Brain microvascular endothelial cell (primary cell): ENCODE results near the gene MARK3.

ENCODE experiments used
- DNase-seq: peaks from one replicate; pipeline ENCODE4 v3.0.0-alpha.2; 2020
- H3K27ac ChIP-seq: fragments of 250-450 bp; sonication (Bioruptor Pico); 2 replicates; pipeline ENCODE4 v1.5.1; 2020; ENCODE audit warnings: mild to moderate bottlenecking, moderate library complexity
- H3K27me3 ChIP-seq: fragments of 250-450 bp; sonication (Bioruptor Pico); replicated peaks from 2 replicates; pipeline ENCODE4 v1.5.1; 2020; ENCODE audit warnings: mild to moderate bottlenecking
- H3K36me3 ChIP-seq: fragments of 250-450 bp; sonication (Bioruptor Pico); replicated peaks from 2 replicates; pipeline ENCODE4 v1.5.1; 2020; ENCODE audit warnings: mild to moderate bottlenecking
- H3K4me3 ChIP-seq: 2 replicates; pipeline ENCODE4 v1.5.1; 2011; ENCODE audit warnings: low read depth, mild to moderate bottlenecking, control low read depth, low read length, moderate library complexity
- CTCF ChIP-seq: IDR thresholded peaks from 2 replicates; pipeline ENCODE4 v1.5.1; 2011; ENCODE audit warnings: low read depth, mild to moderate bottlenecking, moderate library complexity, low read length, control low read depth, inconsistent platforms; ENCODE audit errors: missing control alignments
- in situ Hi-C: cut with HindIII; loops from 2 replicates; pipeline ENCODE4 v1.10.0; 2017; ENCODE audit warnings: low sequenced_read_pairs, low pct_ligation_motif_present

The MARK3 gene

DNA sequence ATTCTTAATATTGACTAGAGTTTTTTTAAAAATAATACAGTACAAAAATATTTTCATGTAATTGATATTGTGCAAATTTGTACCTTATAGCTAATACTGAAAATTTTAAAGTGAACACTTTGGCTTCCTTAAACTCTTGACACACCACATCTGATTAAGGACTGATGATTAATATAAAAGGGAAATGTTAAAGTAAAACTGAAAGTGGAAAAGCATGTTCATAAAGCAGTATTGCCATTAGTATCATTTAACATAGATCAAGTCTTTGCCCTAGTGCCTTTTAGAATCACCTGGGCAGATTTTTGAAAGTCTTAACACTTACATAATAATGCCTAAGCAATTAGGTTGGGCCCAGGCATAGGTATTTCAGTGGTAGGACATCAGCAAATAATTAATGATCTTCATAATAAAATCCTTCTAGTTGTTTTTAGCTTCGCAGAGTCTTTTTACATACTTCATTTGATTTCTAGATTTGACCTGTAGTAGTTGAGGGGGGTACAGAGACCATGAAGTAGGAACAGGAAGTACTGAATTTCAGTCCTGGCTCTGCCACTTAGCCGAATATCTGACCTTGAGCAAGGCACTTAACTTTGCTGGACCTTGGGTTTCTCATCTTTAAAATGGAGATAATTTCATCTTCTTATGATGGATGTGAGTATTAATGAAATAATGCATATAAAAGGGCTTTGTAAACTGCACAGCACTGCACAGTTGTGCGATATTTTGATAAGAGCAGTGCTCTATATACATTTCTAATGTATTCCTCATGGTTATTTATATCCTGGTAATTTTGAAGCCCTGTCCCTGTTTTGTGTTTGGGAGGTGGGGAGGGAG is 43.7 kb downstream of the MARK3 start:
- TF ChIP-seq CTCF: no peak
- in situ Hi-C loops: no loop called here
- H3K4me3 ChIP-seq: no peak overlapping the region
- no peaks in the 10 kb centered on the region for H3K27me3 ChIP-seq
- DNase-seq: no peak
- no peak overlapping the region for H3K27ac ChIP-seq
- H3K36me3 ChIP-seq: peaks cover 5% of the 10 kb centered on the region

GRCh38 chr14:103430358-103430757 is 45.1 kb downstream of the MARK3 start:
- no peak for TF ChIP-seq CTCF
- no peak for DNase-seq
- in situ Hi-C loops: no loop called here
- H3K36me3 ChIP-seq: peaks cover 9% of the 10 kb centered on the region
- no peaks in the 10 kb centered on the region for H3K27me3 ChIP-seq
- no peak overlapping the region for H3K27ac ChIP-seq
- no peak overlapping the region for H3K4me3 ChIP-seq

DNA sequence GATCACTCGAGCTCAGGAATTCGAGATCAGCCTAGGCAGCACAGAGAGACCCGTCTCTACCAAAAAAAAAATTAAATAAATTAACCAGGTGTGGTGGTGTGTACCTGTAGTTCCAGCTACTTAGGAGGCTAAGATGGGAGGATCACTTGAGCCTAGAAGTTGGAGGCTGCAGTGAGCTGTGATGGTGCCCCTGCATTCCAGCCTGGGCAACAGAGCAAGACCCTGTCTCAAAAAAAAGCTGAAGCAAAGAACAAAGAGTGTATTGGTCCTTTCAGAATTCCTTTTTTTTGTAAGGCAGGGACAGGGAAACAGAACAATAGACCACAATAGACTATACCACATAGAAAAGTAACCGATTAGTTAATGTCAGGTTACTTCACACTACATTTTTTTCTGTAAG is 47.4 kb downstream of the MARK3 start:
- peaks cover 5% of the 10 kb centered on the region for H3K36me3 ChIP-seq
- no peaks in the 10 kb centered on the region for H3K27me3 ChIP-seq
- TF ChIP-seq CTCF: no peak
- H3K27ac ChIP-seq: no peak overlapping the region
- H3K4me3 ChIP-seq: no peak overlapping the region
- in situ Hi-C loops: no loop called here
- no peak for DNase-seq

GRCh38 chr14:103433916-103434563 is 48.8 kb downstream of the MARK3 start:
- no peak for DNase-seq
- H3K4me3 ChIP-seq: no peak overlapping the region
- in situ Hi-C loops: no loop called here
- H3K27me3 ChIP-seq: no peaks in the 10 kb centered on the region
- no peak for TF ChIP-seq CTCF
- H3K36me3 ChIP-seq: peaks cover 5% of the 10 kb centered on the region
- no peak overlapping the region for H3K27ac ChIP-seq

- no peak for DNase-seq
- H3K27ac ChIP-seq: no peak overlapping the region
- in situ Hi-C loops: no loop called here
- no peak overlapping the region for H3K4me3 ChIP-seq
- no peak for TF ChIP-seq CTCF
- H3K36me3 ChIP-seq: peaks cover 8% of the 10 kb centered on the region
- H3K27me3 ChIP-seq: no peaks in the 10 kb centered on the region
Measured at GRCh38 chr14:103434868-103435442, 49.7 kb downstream of the MARK3 start.
